CD4-positive, alpha-beta T cell treated with Interferon alpha-2 for 1 hour (primary cell): Measurements from ENCODE around the gene HDAC10.

Experiments
- DNase-seq, 2 donors: peaks; one replicate each; pipeline ENCODE4 v3.0.0-alpha.2; 2020 to 2022

Gene HDAC10

GRCh38 chr22:50198624-50199017 is 52.4 kb downstream of the HDAC10 start:
- no peak for DNase-seq

GRCh38 chr22:50197856-50198623 is 53.0 kb downstream of the HDAC10 start:
- DNase-seq, result no peak

GRCh38 chr22:50197000-50197800 is 53.9 kb downstream of the HDAC10 start:
- no peak for DNase-seq

GRCh38 chr22:50196256-50196655 is 54.8 kb downstream of the HDAC10 start:
- no peak for DNase-seq
